Mesendoderm (in vitro differentiated cells): ENCODE data around the gene FOXP1.
A peak's percentile ranks its signal among the peaks of the same experiment; 100 is the strongest.

Experiments
- DNase-seq: peaks from one replicate; pipeline ENCODE4 v3.0.0; 2013
- H2AK5ac ChIP-seq: 2 replicates; pipeline ENCODE4 v1.6.1; 2013; ENCODE audit warnings: low read length, inconsistent platforms
- H2BK120ac ChIP-seq: 2 replicates; pipeline ENCODE4 v1.6.1; 2013; ENCODE audit warnings: low read depth, mild to moderate bottlenecking, low read length, moderate library complexity, mixed read lengths
- H2BK15ac ChIP-seq: replicated peaks from 2 replicates; pipeline ENCODE4 v1.6.1; 2013; ENCODE audit warnings: low read depth, mild to moderate bottlenecking, moderate library complexity
- H2BK5ac ChIP-seq: 2 replicates; pipeline ENCODE4 v1.6.1; 2013; ENCODE audit warnings: low read length, inconsistent platforms
- H3K18ac ChIP-seq: 2 replicates; pipeline ENCODE4 v1.6.1; 2013; ENCODE audit warnings: mild to moderate bottlenecking, low read length, mixed read lengths
- H3K23ac ChIP-seq: one replicate; pipeline ENCODE4 v1.6.1; 2013; ENCODE audit warnings: low read length
- H3K27ac ChIP-seq: 2 replicates; pipeline ENCODE4 v1.5.1; 2013; ENCODE audit warnings: low read depth, mild to moderate bottlenecking, inconsistent platforms, low read length, moderate library complexity
- H3K27me3 ChIP-seq: 2 replicates; pipeline ENCODE4 v1.6.1; 2013; ENCODE audit warnings: low read length, control low read depth, mild to moderate bottlenecking, inconsistent platforms; ENCODE audit not compliant: insufficient read depth, poor library complexity
- H3K36me3 ChIP-seq: 2 replicates; pipeline ENCODE4 v1.6.1; 2013; ENCODE audit warnings: low read length, inconsistent platforms; ENCODE audit not compliant: control insufficient read depth, insufficient read depth
- H3K4ac ChIP-seq: one replicate; pipeline ENCODE4 v1.6.1; 2013; ENCODE audit warnings: low read depth, mild to moderate bottlenecking, low read length, moderate library complexity
- H3K4me1 ChIP-seq: 2 replicates; pipeline ENCODE4 v1.6.1; 2013; ENCODE audit warnings: low read depth, low read length, inconsistent platforms; ENCODE audit not compliant: control insufficient read depth
- H3K4me2 ChIP-seq: 2 replicates; pipeline ENCODE4 v1.6.1; 2013; ENCODE audit warnings: low read length
- H3K4me3 ChIP-seq: 2 replicates; pipeline ENCODE4 v1.5.1; 2013; ENCODE audit warnings: mild to moderate bottlenecking, low read length
- H3K56ac ChIP-seq: one replicate; pipeline ENCODE4 v1.6.1; 2013; ENCODE audit warnings: low read length
- H3K79me1 ChIP-seq: 2 replicates; pipeline ENCODE4 v1.6.1; 2013; ENCODE audit warnings: low read length, inconsistent platforms
- H3K79me2 ChIP-seq: 2 replicates; pipeline ENCODE4 v1.6.1; 2013; ENCODE audit warnings: mild to moderate bottlenecking, low read length; ENCODE audit not compliant: control insufficient read depth, insufficient read depth
- H3K9ac ChIP-seq: 2 replicates; pipeline ENCODE4 v1.6.1; 2013; ENCODE audit warnings: low read length, inconsistent platforms
- H4K5ac ChIP-seq: one replicate; pipeline ENCODE4 v1.6.1; 2013; ENCODE audit warnings: low read length
- H4K8ac ChIP-seq: one replicate; pipeline ENCODE4 v1.6.1; 2013; ENCODE audit warnings: low read depth, mild to moderate bottlenecking, control low read depth, low read length, moderate library complexity
- WGBS: extraction: QIAGEN DNeasy Blood & Tissue Kit; methylation state at CpG from one replicate; pipeline ENCODE4 v1.1.7; 2013; ENCODE audit warnings: low lambda C conversion rate, missing lambda C conversion rate; ENCODE audit not compliant: insufficient coverage; ENCODE audit errors: extremely low coverage; 5-methylcytosine and 5-hydroxymethylcytosine counted together

Gene FOXP1

GRCh38 chr3:71384388-71384787 lies 199.1 kb downstream of the FOXP1 start:
- Histone ChIP-seq H4K5ac (no peak overlapping the region), H3K18ac (peak overlapping the region; percentile 4), H3K36me3 (no peaks in the 10 kb centered on the region), H4K8ac (no peak overlapping the region), H3K4me1 (peaks cover 11% of the 10 kb centered on the region), H3K4me3 (no peak overlapping the region), H2BK120ac (no peak overlapping the region), H2BK5ac (no peak overlapping the region), H3K4me2 (no peak overlapping the region), H3K56ac (no peak overlapping the region), H2AK5ac (no peak overlapping the region), H3K79me1 (no peaks in the 10 kb centered on the region), H3K79me2 (no peaks in the 10 kb centered on the region), H2BK15ac (no peak overlapping the region), H3K4ac (no peak overlapping the region), H3K23ac (no peak overlapping the region), H3K27me3 (no peaks in the 10 kb centered on the region), H3K9ac (no peak overlapping the region), H3K27ac (peak overlapping the region; percentile 34)
- WGBS = no CpG with 5 or more reads among the region's 3 CpGs
- peak; percentile 50 for DNase-seq

- Histone ChIP-seq H3K4me2 (no peak overlapping the region), H3K36me3 (no peaks in the 10 kb centered on the region), H3K27me3 (no peaks in the 10 kb centered on the region), H3K9ac (no peak overlapping the region), H2BK5ac (no peak overlapping the region), H4K8ac (no peak overlapping the region), H2BK120ac (no peak overlapping the region), H3K27ac (no peak overlapping the region), H3K56ac (no peak overlapping the region), H2AK5ac (no peak overlapping the region), H3K23ac (no peak overlapping the region), H3K4ac (peak overlapping the region; percentile 68), H3K18ac (peak overlapping the region; percentile 8), H3K4me1 (peaks cover 8% of the 10 kb centered on the region), H2BK15ac (no peak overlapping the region), H3K79me2 (no peaks in the 10 kb centered on the region), H3K4me3 (no peak overlapping the region), H3K79me1 (no peaks in the 10 kb centered on the region), H4K5ac (no peak overlapping the region)
- DNase-seq = peak; percentile 66
- WGBS = no CpG with 5 or more reads among the region's 3 CpGs
These were observed 203.4 kb downstream of the FOXP1 start for GRCh38 chr3:71380096-71380495.

GRCh38 chr3:71378509-71378908 lies 205.0 kb downstream of the FOXP1 start:
- no peak overlapping the region for H3K23ac ChIP-seq
- WGBS = 100% methylated on average over 1 of the region's 1 CpG
- no peak overlapping the region for H4K5ac ChIP-seq

GRCh38 chr3:71376911-71377310 lies 206.6 kb downstream of the FOXP1 start:
- Histone ChIP-seq H3K9ac (no peak overlapping the region), H2BK120ac (no peak overlapping the region), H3K4me3 (no peak overlapping the region), H3K4ac (no peak overlapping the region), H4K8ac (no peak overlapping the region), H3K56ac (no peak overlapping the region), H4K5ac (no peak overlapping the region), H3K4me2 (no peak overlapping the region), H2BK5ac (no peak overlapping the region), H3K27me3 (no peaks in the 10 kb centered on the region), H2AK5ac (no peak overlapping the region), H3K23ac (no peak overlapping the region), H3K79me2 (no peaks in the 10 kb centered on the region), H3K27ac (no peak overlapping the region), H3K36me3 (no peaks in the 10 kb centered on the region), H3K18ac (no peak overlapping the region), H2BK15ac (no peak overlapping the region), H3K79me1 (no peaks in the 10 kb centered on the region), H3K4me1 (peaks cover 4% of the 10 kb centered on the region)
- WGBS = no CpG with 5 or more reads among the region's 4 CpGs
- no peak for DNase-seq

More at GRCh38 chr3:71378509-71378908, 205.0 kb downstream of the FOXP1 start:
- Histone ChIP-seq H3K9ac (no peak overlapping the region), H3K4me1 (peaks cover 2% of the 10 kb centered on the region), H2BK5ac (no peak overlapping the region), H3K4ac (no peak overlapping the region), H3K36me3 (no peaks in the 10 kb centered on the region), H3K56ac (no peak overlapping the region), H2BK120ac (no peak overlapping the region), H3K27ac (no peak overlapping the region), H3K79me2 (no peaks in the 10 kb centered on the region), H2AK5ac (no peak overlapping the region), H3K18ac (no peak overlapping the region), H2BK15ac (no peak overlapping the region), H3K27me3 (no peaks in the 10 kb centered on the region), H3K4me3 (no peak overlapping the region), H4K8ac (peak overlapping the region; percentile 13), H3K79me1 (no peaks in the 10 kb centered on the region), H3K4me2 (no peak overlapping the region)
- DNase-seq = no peak

- Histone ChIP-seq H3K56ac (no peak overlapping the region), H3K4me3 (no peak overlapping the region), H3K36me3 (no peaks in the 10 kb centered on the region), H4K8ac (no peak overlapping the region), H2BK15ac (no peak overlapping the region), H3K18ac (no peak overlapping the region), H2AK5ac (no peak overlapping the region), H3K23ac (no peak overlapping the region), H3K79me2 (no peaks in the 10 kb centered on the region), H3K9ac (no peak overlapping the region), H3K4me1 (peaks cover 4% of the 10 kb centered on the region), H3K4ac (no peak overlapping the region), H2BK5ac (no peak overlapping the region), H3K27me3 (no peaks in the 10 kb centered on the region), H3K79me1 (no peaks in the 10 kb centered on the region), H4K5ac (no peak overlapping the region), H3K27ac (no peak overlapping the region), H2BK120ac (no peak overlapping the region), H3K4me2 (no peak overlapping the region)
- no peak for DNase-seq
- no CpG with 5 or more reads among the region's 5 CpGs for WGBS
These were observed 207.0 kb downstream of the FOXP1 start for GRCh38 chr3:71376503-71376902.

GRCh38 chr3:71374582-71374981 lies 208.9 kb downstream of the FOXP1 start:
- H4K8ac ChIP-seq = no peak overlapping the region
- H2BK120ac ChIP-seq = no peak overlapping the region
- H3K56ac ChIP-seq = no peak overlapping the region
- no peak overlapping the region for H3K9ac ChIP-seq
- no peak overlapping the region for H2AK5ac ChIP-seq
- H3K4me1 ChIP-seq = peaks cover 2% of the 10 kb centered on the region
- no peak overlapping the region for H3K4ac ChIP-seq
- no peaks in the 10 kb centered on the region for H3K79me1 ChIP-seq
- no peak overlapping the region for H2BK5ac ChIP-seq
- no peak overlapping the region for H3K23ac ChIP-seq
- no peak overlapping the region for H3K4me2 ChIP-seq
- H4K5ac ChIP-seq = no peak overlapping the region
- no peaks in the 10 kb centered on the region for H3K79me2 ChIP-seq
- no peak overlapping the region for H3K18ac ChIP-seq
- no peak overlapping the region for H3K4me3 ChIP-seq
- H3K27me3 ChIP-seq = no peaks in the 10 kb centered on the region
- DNase-seq = no peak
- no peaks in the 10 kb centered on the region for H3K36me3 ChIP-seq
- H3K27ac ChIP-seq = no peak overlapping the region
- no peak overlapping the region for H2BK15ac ChIP-seq
